Measurements from ENCODE around the gene GSTM3.

GRCh38 chr1:109786112-109786480, 45.3 kb upstream of the GSTM3 start:
- TF ChIP-seq CTCF (IDR thresholded peaks at IDR 0.05 in 2 of 3, conservative IDR thresholded peaks at IDR 0.05 in 1 of 3; ENCODE audit: control insufficient read depth in 2 of 3, extremely low read depth in 1 of 3, insufficient read depth in 1 of 3, low read depth in 3 of 3, low read length in 3 of 3) (no peak), NFYA (IDR thresholded peaks at IDR 0.05; ENCODE audit: borderline replicate concordance, low read depth, low read length) (no peak), EZH2 (IDR thresholded peaks at IDR 0.05; ENCODE audit: borderline replicate concordance, control insufficient read depth, low read depth, low read length) (no peak), POLR2A (IDR thresholded peaks at IDR 0.05; ENCODE audit: low read depth, low read length) (no peak), SIN3A (IDR thresholded peaks at IDR 0.05; ENCODE audit: low read depth, low read length) (no peak), REST (IDR thresholded peaks at IDR 0.05; ENCODE audit: low read depth, low read length) (no peak), RCOR1 (conservative IDR thresholded peaks at IDR 0.05; ENCODE audit: low read depth, low read length) (no peak), HDAC2 (IDR thresholded peaks at IDR 0.05) (no peak), MLLT1 (IDR thresholded peaks at IDR 0.05) (no peak), PRDM15 (CRISPR knock-in tag; IDR thresholded peaks at IDR 0.05) (no peak), ATF2 (IDR thresholded peaks at IDR 0.05; ENCODE audit: low read length) (no peak)

All from GM12878 (cell line).